GM18505 (cell line): ENCODE measurements around the gene ITM2A.

ENCODE experiments used
- ATAC-seq: cut with Tn5 transposase; IDR thresholded peaks from one replicate; pipeline ENCODE4 v1.9.1; 2021; ENCODE audit not compliant: unreplicated experiment
- POLR2A ChIP-seq: IDR thresholded peaks from 4 replicates; pipeline ENCODE4 v1.6.1; 2011; ENCODE audit warnings: borderline replicate concordance; ENCODE audit not compliant: insufficient read depth, insufficient read length; ENCODE audit errors: extremely low read depth

Gene ITM2A

GRCh38 chrX:79366556-79366872, 620 bp downstream of the ITM2A start:
- ATAC-seq: no peak
- TF ChIP-seq POLR2A: no peak

- TF ChIP-seq POLR2A: no peak
- ATAC-seq: no peak
Observed at GRCh38 chrX:79365591-79365990, 1.5 kb downstream of the ITM2A start.

DNA sequence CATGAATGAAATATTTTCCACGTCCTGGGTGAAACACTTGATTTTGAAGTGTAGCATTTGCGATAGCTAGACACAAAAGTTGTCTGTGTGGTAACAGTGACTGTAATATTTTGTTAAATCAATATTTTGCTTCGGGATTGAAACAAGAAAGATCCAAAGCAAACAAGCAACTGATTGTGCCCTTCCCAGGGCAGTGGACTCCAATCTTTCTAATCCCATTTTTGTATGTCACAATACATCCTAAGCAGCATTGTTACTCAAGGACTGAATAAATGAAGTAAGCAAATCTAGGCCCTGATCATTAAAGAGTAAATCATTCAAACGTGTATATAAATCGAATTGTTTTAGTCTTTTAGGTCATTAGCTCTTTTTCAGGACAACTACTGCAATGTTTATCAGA, 2.8 kb downstream of the ITM2A start:
- no peak for TF ChIP-seq POLR2A
- no peak for ATAC-seq

GRCh38 chrX:79361192-79361870, 5.8 kb downstream of the ITM2A start:
- no peak for TF ChIP-seq POLR2A
- no peak for ATAC-seq

GRCh38 chrX:79336869-79337815, 30.0 kb downstream of the ITM2A start:
- ATAC-seq: no peak
- no peak for TF ChIP-seq POLR2A

- no peak for ATAC-seq
- no peak for TF ChIP-seq POLR2A
Observed at GRCh38 chrX:79330022-79330421, 37.1 kb downstream of the ITM2A start.

- no peak for ATAC-seq
- no peak for TF ChIP-seq POLR2A
Observed at GRCh38 chrX:79325263-79325958, 41.7 kb downstream of the ITM2A start.
